H1 (cell line): ENCODE results near the gene OTOP3. TPM values are rescaled to one million over a fixed set of nuclear protein-coding genes. Genes with fewer than 3 reads are reported as not detected.

Experiments used
- HDAC2 ChIP-seq, 2 experiments: fragments of 300-600 bp in 1 of 2; sonication (generic) in 1 of 2; IDR thresholded peaks; 2 replicates each; pipeline ENCODE4 v1.6.1; 2011 to 2012; ENCODE audit warnings: low read depth in 2 of 2, low read length in 2 of 2, mild to moderate bottlenecking in 2 of 2, moderate library complexity in 2 of 2, borderline replicate concordance in 1 of 2, inconsistent platforms in 1 of 2
- YY1 ChIP-seq: IDR thresholded peaks from 2 replicates; pipeline ENCODE4 v1.6.1; 2011; ENCODE audit warnings: low read depth, mild to moderate bottlenecking, low read length
- polyA plus RNA-seq, 7 experiments: library from polyadenylated mRNA; depleted of rRNA in 3 of 7; stranded (reverse) in 5 of 7; unstranded in 2 of 7; fragments of >200 nt in 5 of 7; fragments of 200-250 nt in 2 of 7; gene quantifications; 1 replicate in 5 of 7; 2 replicates in 1 of 7; 4 replicates in 1 of 7; pipeline versions ENCODE4 v1.2.1 to v1.2.3, GENCODE V29; 2011 to 2013; ENCODE audit warnings: missing spikeins in 2 of 7, mixed read lengths in 2 of 7
- total RNA-seq: library from RNA; stranded (reverse); fragmentation: NEBNext Ultra II Directional; extraction: Animal tissue kit (Norgen Biotek cat#: 25700); gene quantifications from 2 replicates; pipeline ENCODE4 v1.2.1, GENCODE V29; 2021

OTOP3 gene
- total and polyA plus RNA-seq, 2 of the 8 experiments (the other 6 are each of a cell fraction or from before 2014, with no cell fraction given), result 0.05 TPM; not detected in 1

- TF ChIP-seq HDAC2 (IDR thresholded peaks at IDR 0.05; ENCODE audit: borderline replicate concordance in 1 of 2, low read depth in 2 of 2, low read length in 2 of 2) (no peak), YY1 (no peak)
Measured at GRCh38 chr17:74977802-74978201, 42.1 kb downstream of the OTOP3 start (continued).
